ENCODE data around the gene LACTB.

The LACTB gene

DNA sequence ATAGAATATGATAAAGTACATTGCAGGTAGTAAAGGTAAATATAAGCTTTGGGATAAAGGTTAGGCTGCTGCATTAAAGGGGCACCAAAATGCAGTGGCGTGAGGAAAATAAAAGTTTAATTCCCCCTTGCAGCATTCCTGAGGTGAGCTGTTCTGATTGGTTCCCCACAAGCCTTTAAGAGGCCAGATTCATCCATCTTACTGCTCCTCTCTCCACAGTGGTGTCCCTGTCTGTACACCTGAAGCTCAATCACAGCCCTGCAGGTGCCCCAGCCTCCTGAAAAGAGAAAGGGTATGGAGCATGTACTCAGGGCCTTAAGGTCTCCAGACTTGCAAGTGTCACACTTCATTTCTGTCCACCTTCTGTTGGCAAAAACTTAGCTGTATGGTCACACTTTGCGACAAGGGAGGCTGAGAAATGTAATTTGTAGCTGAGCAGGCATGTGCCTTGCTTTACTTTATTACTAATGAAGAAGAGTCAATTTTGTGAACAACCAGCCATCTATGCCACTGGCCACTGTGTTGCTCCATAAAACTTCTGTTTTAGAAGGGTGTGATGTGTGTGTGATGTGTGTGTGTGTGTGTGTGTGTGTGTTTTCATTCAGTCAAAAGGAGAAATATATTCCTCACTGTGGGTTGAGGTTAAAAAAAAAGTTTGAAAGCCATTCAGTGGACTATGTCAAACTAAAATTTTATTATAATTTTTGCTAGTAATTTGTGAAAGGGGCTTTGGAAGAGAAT is 12.8 kb downstream of the LACTB start:
- DNase-seq, result no peak

DNA sequence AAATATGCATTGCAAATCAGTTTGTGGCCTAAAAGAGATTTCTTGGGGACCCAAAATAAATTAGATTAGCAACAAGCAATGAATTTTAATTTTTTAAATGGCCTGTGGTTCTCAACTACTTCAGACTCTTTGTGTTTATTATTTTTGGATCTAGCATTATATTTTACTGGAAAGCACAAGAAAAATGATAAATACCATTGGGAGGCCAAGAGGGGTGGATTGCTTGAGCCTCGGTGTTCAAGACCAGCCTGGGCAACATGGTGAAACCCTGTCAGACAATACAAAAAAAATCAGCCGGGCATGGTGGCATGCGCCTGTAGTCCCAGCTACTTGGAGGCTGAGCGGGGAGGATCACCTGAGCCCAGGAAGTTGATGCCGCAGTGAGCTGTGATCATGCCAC is 13.6 kb downstream of the LACTB start:
- DNase-seq, result no peak

DNA sequence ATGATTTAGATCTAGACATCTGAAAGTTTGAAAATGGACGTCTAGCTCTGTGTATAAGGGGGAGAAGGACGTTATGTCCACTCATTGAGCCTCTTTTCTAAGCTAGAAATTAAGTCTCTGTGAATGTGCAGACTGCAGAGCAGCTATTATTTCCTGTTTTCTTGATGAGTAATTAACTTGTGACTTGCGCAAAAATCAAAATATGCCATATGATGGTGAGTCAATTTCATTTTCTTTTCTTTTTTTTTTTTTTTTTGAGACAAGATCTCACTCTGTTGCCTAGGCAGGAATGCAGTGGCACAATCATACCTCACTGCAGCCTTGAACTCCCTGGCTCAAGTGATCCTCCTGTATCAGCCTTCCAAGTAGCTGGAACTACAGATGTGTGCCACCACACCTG is 14.1 kb downstream of the LACTB start:
- no peak for DNase-seq

DNA sequence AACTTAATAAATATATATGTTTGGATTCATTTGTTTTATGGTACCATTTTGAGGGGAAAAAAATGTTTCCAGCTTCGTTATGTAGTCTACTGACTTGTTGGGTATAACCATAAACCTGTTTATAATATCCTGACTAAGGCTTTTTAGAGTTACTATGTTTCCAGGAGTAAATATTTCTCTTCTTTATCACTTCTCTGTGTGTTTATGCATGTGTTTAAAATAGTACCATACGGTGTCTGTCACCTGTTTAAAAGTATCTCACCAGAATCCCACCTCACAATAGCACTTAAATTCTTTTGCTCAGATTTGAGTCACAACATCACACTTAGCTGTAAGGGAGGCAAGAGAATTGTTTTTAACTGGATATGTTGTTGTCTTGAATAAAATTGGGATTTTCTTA is 15.1 kb downstream of the LACTB start:
- no peak for DNase-seq

DNA sequence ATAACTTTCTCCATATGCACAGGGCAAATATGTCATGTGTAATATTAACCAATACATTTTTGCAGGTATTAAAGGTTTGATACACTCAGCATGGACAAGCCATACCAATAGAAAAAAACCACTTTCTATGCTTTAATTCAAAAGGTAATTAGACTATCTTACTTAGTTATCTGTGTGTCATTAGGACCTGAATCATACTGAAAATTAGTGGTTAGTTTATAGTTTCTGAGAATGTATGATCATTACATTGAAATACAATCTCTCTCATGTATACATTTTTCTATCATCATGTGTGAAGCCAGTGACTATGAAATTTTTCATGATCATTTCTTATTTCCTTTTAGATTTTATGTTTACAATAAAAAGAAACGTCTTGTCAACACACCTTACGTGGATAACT is 19.3 kb downstream of the LACTB start:
- DNase-seq, result no peak

DNA sequence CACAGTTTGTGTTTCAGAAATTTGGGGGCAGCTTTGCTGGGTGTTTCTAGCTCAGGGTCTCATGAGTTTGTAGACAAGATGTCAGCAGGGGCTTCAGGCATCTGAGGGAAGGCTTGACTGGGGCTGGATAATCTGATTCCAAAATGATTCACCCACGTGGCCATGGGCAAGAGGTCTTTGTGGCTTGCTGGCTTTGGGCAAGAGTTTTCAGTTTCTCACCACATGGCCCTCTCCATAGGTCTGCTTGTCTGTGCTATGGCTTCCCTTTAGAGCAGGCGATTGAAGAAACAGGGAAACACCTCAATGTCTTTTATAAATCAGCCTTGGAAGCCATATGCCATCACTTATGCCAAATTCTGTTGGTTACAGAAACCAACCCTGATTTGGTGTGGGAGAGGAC is 23.8 kb downstream of the LACTB start:
- DNase-seq, result no peak

DNA sequence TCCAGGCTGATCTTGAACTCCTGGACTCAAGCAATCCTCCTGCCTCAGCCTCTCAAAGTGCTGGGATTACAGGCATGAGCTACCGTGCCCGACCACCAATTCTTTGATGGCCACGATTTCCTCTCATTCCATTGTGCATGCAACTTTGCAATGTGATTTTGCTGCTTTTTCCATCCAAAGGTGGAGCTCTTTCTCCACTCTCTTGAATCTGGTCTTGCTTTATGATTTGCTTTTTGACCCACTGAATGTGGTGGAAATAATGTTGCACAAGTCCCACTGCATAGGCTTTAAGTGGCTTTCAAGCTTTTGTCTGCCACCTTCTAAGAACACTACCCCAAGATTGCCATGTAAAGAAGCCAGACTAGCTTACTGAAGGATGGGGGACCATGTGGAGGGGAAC is 25.0 kb downstream of the LACTB start:
- DNase-seq, result no peak

DNA sequence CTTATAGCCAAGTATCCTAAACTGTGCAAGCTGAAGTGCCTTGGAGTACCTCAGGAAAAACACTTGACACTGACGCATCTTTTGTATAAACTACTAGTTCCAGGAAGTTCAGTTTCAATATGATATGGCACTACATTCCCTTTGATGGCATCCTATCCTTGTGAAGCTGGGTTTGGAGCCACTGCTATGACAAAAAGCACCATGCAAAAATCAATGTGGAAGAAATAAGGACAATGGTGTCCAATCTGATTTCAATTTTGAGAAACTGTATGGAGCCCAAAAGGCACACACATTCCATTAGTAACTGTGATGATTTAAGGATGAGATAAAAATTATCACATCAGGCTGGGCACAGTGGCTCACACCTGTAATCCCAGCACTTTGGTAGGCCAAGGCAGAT is 30.0 kb downstream of the LACTB start:
- no peak for DNase-seq

DNA sequence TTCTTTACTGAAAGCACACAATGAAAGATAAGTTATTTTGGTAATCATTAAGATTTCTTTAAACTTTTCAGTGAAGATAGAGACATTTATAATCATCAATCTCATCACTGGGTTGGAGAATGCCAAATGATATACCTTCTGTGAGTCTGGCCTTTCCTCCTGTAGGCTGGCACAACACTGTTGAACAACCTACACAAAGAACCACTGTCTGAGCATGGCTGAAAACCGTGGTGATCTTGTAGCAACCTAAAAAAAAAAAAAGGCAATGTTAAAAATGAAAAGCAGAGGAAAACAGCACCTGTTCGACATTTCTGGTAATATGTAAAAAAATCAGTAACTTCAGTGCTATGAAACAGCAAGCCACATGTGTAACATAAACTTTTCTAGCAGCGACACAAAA is 33.8 kb downstream of the LACTB start:
- DNase-seq, result no peak

DNA sequence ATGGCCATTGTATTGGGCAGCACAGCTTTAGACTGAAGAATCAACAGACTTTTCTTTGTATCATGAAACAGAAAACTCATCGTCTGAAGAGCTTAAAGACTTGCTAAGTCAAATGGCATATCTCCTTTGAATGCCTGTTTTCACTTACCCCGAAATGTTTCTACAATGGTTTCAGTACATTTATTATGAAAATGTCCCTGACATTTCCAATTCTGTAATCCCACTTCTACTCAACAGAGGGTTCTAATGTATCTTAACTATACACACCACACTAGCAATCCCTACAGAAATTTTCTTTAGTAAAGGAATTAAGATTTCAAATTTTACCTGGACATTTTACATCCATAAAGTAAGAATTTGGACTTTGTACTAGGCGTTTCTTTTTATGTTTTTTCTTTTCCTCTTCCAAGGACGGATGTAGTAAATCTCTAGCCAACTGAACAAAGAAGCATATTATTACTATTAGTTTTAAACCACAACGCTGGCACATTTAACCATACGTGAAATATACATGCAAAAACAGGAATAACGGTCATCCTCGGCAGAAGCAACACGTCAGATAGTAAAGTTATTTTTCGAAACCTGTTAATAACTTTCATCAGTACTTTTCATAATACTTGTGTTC is 34.5 kb downstream of the LACTB start:
- peak; percentile 35 for DNase-seq

DNA sequence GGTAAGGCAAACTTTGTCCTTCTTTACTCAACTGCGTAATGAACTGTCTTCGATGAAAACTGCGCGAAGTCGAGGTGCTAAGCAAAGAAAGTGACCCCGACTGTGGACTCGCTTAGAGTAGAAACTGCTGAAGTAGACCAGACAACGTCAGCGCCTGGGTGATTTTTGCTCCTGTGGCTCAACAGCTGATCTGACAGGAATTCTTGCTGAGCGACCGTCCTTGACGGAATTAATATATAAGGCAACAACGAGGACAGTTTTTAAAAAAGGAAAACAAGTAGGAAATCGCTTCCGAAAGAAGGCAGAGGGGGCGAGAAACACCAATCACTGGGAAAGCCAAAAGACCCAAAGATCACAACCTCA is 35.1 kb downstream of the LACTB start:
- DNase-seq, result peak; percentile 39

DNA sequence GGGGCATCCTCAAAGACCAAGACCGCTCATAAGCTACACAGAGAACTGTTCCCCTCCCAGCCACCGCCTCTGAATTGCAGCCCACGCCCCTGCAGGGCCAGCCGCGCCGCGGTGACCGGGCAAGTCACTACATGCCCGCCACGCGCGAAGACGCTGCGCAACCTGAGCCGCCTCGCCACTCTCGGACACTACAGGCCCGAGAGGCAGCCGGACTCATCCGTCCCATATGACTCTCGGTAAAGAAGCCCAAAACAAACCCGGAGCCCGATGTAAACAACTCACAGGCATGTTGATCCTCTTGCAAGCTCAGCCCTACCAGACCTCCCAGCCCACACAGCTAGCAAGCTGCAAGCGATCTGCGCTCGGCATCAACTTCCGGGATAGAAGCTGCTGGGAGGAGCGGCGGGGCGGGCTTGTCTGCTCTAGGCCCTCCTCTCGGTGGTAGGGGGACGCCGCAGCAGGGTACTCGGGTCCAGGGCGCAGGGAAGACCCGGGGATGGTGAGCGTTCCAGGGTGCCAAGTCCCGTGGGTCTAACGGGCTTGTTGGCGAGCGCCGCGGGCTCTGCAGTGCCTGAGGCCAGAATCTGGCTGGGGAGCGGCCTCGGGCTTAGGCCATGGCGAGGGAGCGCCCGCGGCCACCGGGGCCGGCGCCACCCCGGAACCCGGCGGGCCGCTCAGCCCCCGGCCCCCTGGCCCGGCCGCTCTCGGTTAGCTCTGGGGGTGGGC is 35.6 kb downstream of the LACTB start, which contains the start of gene RPS27L:
Gene RPS27L (minus strand): TSS at position 360 of the 726 bp plus-strand sequence. CDS start 72 bp downstream, at position 288.
- peak; percentile 88 for DNase-seq

DNA sequence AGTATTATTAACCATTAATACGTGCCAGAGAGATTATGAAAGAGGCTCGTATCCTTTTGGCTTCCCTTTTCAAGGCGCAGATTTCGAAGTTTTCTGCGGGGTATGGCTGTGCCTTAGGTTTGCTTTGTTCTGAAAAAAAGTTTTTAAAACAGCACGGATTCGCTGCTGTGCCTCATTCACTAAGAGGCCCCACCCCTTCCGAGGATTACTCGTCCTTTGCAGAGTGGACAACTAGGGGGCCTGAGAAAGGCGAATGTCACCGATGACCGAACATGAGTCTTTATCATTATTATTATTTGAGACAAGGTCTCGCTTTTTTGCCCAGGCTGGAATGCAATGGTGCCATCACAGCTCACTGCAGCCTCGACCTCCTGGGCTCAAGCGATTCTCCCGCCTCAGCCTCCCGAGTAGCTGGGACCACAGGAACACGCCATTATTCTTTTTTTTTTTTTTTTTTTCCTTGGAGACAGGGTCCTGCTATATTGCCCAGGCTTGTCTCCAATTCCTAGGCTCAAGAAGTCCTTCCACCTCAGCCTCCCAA is 36.3 kb downstream of the LACTB start:
- DNase-seq, result peak; percentile 66

DNA sequence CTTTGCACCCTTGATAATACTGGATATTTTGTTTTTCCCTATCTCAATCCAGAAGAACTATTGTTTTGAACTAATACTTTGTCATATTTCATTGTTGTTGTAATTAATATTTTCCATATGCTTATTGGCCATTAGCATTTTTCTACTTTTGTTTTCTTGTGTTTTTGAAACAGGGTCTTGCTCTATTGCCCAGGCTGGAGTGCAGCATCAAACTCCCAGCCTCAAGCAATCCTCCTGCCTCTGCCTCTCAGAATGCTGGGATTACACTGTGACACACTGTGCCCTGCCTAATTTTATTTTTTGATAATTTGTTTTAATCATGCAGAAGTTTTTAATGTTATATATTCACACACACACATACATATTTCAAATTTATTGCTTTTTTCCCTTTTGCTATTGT is 39.0 kb downstream of the LACTB start:
- no peak for DNase-seq

DNA sequence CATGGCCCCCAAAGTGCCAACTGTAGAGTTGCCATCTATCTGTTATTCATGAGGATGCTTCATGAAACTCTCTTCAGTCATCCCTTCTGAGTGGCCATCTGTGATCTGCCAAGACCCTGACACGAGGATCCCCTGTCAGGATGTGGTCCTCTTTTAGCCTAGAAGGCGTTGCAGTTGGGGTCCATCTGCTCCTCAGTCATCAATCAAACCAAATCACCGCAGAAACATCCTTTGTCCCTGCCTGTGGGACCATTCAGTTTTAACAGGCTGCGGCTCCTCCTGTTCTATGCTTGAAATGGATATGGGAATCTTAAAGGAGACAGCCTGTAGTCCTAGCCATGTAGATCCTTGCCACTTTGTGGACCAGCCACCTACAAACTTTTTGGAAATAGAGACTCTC is 41.6 kb downstream of the LACTB start:
- DNase-seq, result no peak

DNA sequence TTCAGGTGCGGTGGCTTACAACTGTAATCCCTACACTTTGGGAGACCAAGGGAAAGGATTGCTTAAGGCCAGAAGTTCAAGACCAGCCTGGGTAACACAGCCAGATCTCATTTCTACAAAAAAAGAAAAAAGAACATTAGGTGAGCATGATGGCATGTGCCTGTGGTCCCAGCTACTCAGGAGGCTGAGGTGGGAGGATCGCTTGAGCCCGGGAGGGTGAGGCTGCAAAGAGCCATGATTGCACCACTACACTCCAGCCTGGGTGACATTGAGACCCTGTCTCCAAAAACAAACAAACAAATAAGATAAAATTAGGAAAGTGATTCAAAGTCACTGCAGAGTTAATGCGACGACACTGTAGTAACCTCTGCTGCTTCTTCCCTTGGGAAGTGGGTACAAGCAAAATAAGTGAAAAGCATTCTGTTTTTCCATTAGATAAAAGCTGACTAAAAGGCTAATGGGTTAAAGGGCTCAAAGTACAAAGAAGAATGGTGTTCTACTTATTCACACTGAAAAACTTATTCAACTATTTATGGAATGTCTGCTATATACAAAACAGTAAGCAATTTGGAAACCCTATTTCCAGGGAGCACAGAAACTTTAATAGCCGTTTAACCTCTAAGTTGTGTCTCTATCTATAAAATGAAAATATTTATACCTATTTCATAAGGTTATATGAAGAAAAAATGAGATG is 43.7 kb downstream of the LACTB start:
- no peak for DNase-seq

DNA sequence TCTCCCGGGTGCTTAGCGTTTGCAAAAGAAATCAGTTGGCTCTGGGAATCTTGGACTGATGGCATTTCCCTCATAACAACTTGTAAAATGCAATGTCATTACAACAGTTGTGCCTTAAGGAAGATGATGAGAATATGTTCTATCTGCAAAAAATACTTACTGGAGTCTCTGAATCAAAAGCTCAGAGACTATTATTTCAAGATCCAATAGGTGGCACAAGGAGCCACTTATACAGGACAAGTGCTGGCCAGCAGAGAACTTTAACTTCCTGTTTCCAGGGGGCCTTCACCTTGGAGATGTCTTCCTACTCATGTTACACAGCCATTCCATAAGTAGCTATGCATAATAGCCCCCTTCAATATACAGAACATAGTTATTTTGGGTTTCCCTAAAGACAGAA is 44.6 kb downstream of the LACTB start:
- no peak for DNase-seq

DNA sequence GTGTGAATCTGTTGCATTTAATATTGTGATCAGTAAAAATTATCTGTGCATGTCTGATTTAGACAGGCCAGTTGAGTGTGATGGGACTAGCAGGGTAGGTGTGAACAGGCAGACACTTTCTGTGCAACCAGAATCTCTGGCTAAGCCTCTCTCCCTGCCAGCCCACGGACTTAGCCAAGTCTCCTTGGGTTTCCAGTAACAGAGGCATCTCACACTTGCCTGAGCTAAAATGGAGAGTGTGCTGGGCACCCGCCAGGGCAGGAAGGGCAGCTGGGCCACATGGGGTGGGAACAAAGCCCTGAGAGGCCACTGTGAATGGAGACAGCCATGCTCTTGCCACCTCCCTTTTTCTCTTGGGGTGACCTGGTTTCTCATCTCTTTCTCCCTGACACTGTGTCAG is 48.1 kb downstream of the LACTB start:
- DNase-seq, result peak; percentile 34

DNA sequence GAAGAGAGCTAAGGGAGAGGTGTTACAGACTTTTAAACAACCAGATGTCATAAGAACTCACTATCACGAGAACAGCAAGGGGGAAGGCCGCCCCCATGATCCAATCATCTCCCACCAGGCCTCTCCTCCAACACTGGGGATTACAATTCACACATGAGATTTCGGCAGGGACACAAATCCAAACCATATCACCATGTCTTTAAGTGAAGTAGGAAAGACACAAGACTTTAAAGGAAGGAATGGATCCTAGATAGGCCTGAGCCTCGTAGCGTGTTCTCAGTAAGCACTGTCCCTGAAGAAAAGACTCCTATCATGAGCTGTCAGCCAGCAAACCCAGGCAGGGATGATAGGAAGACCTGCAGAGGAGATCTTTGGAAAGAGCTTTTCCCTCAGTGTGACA is 50.7 kb downstream of the LACTB start:
- no peak for DNase-seq

DNA sequence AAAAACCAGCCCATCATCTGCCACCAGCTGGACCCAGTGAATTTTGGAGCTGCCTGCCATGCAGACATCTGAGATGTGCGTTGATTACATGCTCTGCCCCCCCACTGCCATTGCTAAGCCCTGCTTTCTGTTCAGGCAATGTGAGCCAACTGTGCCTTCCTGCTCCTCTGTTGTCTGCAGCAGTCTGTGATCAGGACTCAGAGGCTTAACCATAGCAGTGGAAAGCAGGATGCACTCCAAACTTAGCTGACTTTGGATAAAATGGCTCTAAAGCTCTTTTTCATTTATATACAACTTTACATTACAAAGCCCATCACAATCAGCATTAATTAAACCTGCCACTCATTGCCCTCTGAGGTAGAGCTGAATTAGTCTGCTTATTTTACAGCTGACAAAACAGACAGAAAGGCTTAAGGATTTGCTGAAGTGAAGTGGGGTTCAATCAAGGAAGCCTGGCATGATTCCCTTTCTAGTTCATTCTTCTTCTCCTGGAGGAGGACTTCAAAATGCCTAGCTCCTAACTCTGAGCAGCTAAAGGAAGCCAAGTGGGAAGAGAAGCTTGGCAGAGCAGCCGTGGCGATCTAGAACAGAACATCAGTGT is 51.3 kb downstream of the LACTB start:
- DNase-seq, result peak; percentile 39

DNA sequence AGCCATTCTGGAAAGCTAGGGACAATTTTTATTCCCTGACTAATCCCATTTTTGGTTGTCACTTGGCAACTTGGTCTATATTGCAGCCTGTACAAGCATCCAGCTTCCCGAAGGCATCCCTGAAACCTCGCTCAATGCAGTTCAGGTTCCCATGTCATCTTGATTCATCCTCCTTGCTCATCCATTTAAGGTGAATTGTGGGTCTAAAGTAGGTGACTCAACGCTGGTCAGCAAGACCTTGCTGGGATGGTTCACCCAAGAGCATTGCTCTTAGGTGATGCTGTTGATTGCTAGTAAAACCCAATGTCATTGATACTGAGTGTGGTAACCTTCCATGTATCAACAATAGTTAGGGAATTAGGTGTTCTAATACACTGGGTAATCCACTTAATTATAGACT is 54.6 kb downstream of the LACTB start:
- no peak for DNase-seq

DNA sequence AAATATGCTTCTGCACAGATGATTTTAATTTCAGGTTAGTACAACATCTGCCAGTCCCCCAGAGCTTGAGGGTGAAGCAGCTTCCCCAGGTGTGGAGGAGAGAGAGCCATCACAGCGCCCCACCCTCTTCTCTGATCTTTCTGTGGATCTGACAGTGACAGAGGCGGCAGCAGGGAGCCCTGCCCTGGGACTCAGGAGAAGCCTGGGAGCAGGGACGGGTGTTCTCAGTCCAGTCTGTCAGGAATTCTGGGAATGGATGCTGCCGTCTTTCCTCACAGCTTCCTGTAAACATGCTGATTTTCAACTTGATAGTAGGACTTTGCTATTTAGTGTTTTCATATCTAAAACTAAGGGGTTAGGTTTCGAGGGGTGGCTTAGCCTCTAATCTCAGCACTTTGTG is 56.4 kb downstream of the LACTB start:
- DNase-seq, result no peak

DNA sequence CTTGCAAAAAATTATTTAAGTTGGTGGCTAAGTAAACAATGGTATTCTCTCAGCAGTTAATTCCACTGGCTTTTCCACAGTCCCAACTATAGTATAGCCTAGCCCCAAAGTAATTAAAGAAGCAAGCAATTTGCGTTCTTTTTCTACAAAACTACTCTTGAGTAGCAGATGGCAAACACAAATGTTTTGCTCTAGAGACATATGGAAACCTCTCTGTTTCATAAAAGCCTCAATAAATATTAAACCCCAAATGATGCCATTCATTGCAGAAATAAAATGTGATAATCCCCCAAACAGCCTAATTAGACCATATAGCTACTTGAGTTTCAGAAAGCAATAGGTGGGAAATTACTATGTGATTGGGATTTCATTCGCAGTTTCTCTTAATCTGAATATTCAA is 59.1 kb downstream of the LACTB start:
- no peak for DNase-seq

All from midbrain (tissue), 1 donor.